IMR-90 (cell line): ENCODE measurements around the gene DHX40.

Experiments
- CEBPB ChIP-seq: IDR thresholded peaks from 2 replicates; pipeline ENCODE4 v1.6.1; 2012; ENCODE audit warnings: low read depth, low read length, improper control_type of control experiment
- FOS ChIP-seq: fragments of 150-350 bp; IDR thresholded peaks from 2 replicates; pipeline ENCODE4 v1.6.1; 2016; ENCODE audit warnings: low read depth, low read length
- MAZ ChIP-seq: IDR thresholded peaks from 2 replicates; pipeline ENCODE4 v1.6.1; 2012; ENCODE audit warnings: low read depth, mild to moderate bottlenecking, low read length, improper control_type of control experiment, moderate library complexity, borderline replicate concordance
- MXI1 ChIP-seq: IDR thresholded peaks from 2 replicates; pipeline ENCODE4 v1.6.1; 2012; ENCODE audit warnings: low read depth, mild to moderate bottlenecking, low read length, moderate library complexity, borderline replicate concordance
- POLR2A ChIP-seq: IDR thresholded peaks from 2 replicates; pipeline ENCODE4 v1.6.1; 2012; ENCODE audit warnings: mild to moderate bottlenecking, low read depth, low read length
- RAD21 ChIP-seq: IDR thresholded peaks from 2 replicates; pipeline ENCODE4 v1.6.1; 2012; ENCODE audit warnings: low read length, improper control_type of control experiment
- RCOR1 ChIP-seq: IDR thresholded peaks from 2 replicates; pipeline ENCODE4 v1.6.1; 2012; ENCODE audit warnings: mild to moderate bottlenecking, low read length, improper control_type of control experiment; ENCODE audit not compliant: insufficient replicate concordance
- RFX5 ChIP-seq: IDR thresholded peaks from 2 replicates; pipeline ENCODE4 v1.8.0; 2012; ENCODE audit warnings: low read depth, mild to moderate bottlenecking, low read length, moderate library complexity
- TF ChIP-seq, protein P1 (sequence below): conservative IDR thresholded peaks from 2 replicates; pipeline ENCODE4 v1.5.1; 2012; ENCODE audit warnings: mild to moderate bottlenecking, low read depth, low read length, improper control_type of control experiment
- TF ChIP-seq, protein P2 (sequence below): fragments of 150-350 bp; IDR thresholded peaks from 2 replicates; pipeline ENCODE4 v1.6.1; 2017; ENCODE audit warnings: mild to moderate bottlenecking, antibody characterized with exemption, low read length, low read depth

DNA sequence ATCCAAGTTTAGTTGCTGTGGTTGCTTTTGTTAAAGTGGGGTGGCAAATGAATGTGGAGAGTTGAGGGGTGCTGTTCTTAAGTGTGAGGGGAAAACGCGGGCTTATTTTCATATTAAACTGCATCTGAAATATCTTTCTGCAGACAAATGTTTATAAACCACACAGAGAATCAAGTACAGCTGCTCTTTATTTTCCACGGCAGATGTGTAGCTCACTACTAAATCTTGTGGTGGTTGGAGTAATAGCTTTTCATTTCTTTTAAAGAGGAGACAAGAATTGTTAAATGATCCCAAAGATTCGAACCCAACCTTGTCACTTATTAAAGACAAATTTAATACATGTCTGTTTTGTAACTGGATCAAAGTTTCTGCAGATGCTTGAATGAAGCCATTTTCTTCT lies 56.4 kb downstream of the DHX40 start:
- TF ChIP-seq, protein P1, sequence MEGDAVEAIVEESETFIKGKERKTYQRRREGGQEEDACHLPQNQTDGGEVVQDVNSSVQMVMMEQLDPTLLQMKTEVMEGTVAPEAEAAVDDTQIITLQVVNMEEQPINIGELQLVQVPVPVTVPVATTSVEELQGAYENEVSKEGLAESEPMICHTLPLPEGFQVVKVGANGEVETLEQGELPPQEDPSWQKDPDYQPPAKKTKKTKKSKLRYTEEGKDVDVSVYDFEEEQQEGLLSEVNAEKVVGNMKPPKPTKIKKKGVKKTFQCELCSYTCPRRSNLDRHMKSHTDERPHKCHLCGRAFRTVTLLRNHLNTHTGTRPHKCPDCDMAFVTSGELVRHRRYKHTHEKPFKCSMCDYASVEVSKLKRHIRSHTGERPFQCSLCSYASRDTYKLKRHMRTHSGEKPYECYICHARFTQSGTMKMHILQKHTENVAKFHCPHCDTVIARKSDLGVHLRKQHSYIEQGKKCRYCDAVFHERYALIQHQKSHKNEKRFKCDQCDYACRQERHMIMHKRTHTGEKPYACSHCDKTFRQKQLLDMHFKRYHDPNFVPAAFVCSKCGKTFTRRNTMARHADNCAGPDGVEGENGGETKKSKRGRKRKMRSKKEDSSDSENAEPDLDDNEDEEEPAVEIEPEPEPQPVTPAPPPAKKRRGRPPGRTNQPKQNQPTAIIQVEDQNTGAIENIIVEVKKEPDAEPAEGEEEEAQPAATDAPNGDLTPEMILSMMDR = no peak
- TF ChIP-seq POLR2A = peak; percentile 24; the same call in 1 of the 2 replicates
- TF ChIP-seq FOS = no peak
- no peak for TF ChIP-seq MAZ
- TF ChIP-seq CEBPB = no peak
- TF ChIP-seq RAD21 = no peak
- no peak for TF ChIP-seq RFX5
- no peak for TF ChIP-seq MXI1
- TF ChIP-seq, protein P2, sequence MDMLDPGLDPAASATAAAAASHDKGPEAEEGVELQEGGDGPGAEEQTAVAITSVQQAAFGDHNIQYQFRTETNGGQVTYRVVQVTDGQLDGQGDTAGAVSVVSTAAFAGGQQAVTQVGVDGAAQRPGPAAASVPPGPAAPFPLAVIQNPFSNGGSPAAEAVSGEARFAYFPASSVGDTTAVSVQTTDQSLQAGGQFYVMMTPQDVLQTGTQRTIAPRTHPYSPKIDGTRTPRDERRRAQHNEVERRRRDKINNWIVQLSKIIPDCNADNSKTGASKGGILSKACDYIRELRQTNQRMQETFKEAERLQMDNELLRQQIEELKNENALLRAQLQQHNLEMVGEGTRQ = no peak
- no peak for TF ChIP-seq RCOR1
